ENCODE results near the gene APOL2.
A peak's percentile ranks its signal among the peaks of the same experiment; 100 is the strongest.
"Not testable (repeated sequence)": the region's sequence is repeated elsewhere in the genome, so short reads cannot be mapped to it uniquely, and the experiment has no call there.

The APOL2 gene

GRCh38 chr22:36198536-36198935 lies 40.8 kb downstream of the APOL2 start:
- no peak for DNase-seq

DNA sequence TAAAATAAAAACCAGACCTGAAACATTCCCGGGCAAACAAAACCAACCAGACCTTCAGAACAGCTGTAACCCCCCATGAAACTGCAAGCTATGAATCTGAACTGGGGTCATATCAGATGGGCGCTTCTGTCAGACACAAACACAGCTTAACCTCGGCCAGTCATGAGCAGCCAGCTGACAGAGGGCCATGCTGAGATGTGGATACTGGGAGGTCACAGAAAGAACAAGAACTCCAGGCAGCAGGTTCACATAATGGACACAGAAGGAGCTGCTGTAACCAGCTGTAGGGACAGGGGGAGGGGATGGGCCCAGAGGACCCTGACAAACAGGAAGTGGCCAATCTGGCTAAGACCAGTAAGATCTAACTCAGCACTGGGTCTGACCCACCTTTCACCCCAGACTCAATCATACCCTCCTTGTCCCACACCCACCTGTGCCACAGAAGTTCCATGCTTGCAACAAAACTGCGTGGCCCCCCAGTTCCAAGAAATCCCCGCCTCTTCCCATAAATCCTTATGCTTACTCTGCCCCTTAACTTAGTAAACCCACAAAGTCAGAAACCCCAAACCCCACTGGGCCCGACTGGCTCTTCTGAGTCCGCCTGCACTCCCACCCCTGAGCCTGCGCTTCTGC lies 41.7 kb downstream of the APOL2 start:
- DNase-seq, result peak; percentile 66

DNA sequence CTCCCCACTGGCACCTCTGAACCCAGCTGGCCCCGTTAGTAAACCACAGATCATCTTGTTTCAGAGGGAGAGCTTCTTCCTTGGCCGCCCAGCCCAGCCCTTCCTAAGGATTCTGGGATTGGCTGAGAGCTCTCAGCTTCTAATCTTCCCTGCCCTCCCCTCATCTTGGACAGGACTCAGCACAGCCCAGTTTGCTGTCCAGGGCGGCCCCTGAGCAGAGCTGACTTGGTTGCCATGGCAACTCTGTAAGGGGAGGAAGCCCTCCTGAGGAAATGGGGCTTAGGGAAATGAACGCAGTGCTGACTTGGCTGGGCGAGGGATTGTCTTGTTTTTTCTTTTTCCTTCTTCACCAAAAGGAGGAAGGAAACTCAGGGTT lies 42.3 kb downstream of the APOL2 start:
- DNase-seq, result peak; percentile 58

DNA sequence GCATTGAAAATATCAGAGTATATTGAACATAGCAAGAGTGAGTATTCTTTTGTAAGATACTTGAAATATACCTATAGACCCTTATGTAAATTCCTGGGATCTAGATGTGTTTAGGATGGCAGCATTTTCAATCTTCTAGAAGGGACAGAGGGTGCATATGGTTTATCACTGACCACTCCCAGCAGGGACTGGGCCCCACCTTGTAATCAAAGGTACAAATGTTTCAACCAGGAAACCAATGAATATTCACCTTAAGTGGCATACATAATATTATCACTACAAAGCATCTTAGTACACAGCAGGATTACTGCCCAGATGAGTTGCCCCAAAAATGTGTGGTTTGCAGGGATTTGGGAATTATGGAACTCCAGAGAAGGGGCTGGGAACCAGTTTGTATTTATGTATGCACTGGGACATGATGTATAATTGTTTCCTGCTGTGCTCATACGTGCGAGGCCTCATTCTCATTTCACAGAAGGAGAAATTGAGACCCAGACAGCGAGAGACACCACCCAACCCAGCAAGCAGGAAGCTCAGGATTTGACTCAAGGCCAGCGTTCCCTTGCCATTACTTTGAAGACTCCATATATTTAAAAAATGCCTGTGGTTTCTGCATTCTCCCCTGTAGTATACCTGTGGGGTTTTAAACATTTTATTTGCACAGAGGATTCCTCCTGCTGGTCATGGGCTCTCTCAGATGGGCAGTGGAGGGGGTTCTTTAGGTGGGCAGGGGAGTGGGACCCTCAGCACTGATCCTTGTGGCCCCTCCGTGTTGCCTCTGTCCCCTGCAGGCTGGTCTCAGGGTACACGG lies 42.9 kb downstream of the APOL2 start:
- no peak for DNase-seq

GRCh38 chr22:36194971-36195370 lies 44.4 kb downstream of the APOL2 start:
- no peak for DNase-seq

- no peak for DNase-seq
These were observed 44.9 kb downstream of the APOL2 start for GRCh38 chr22:36194385-36194784.

DNA sequence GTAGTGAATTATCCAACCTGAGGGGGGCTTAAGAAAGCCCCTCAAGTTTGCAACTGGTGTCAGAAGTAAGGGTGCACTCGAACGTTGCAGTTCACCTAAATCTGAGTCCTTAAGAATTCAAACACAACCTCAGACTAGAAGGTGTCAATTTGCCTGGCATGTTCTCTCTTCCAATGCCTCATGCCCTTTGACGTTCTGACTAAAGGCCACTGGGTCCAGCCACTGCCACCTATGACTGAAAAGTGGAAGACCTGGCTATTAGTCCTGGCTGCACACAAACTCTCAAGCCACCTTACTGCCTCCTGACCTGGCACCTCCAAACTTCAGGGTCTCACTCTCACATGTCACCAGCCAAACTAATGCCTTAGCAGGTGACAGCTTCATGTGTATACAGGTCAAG lies 45.8 kb downstream of the APOL2 start:
- DNase-seq, result no peak

- no peak for DNase-seq
These were observed 46.2 kb downstream of the APOL2 start for GRCh38 chr22:36193171-36193570.

DNA sequence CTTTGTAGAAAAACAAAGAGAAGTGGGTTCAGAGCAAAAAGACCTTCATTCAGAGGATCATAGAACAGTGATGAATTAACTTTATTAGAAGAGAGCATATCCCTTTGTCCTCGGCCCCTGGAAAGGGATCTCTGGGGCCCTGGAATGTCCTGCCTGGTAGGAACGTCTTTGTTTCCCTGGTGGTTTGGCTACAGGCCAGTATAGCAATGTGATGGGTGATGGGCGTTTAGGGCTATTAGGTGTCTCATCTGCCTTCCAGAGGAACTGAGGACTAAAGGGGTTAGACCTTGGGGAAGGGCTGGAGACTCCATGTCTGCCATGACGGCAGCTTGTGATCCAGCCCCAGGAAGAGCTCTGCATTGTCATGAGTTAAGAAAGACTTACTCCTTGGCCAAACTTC lies 46.8 kb downstream of the APOL2 start:
- no peak for DNase-seq

DNA sequence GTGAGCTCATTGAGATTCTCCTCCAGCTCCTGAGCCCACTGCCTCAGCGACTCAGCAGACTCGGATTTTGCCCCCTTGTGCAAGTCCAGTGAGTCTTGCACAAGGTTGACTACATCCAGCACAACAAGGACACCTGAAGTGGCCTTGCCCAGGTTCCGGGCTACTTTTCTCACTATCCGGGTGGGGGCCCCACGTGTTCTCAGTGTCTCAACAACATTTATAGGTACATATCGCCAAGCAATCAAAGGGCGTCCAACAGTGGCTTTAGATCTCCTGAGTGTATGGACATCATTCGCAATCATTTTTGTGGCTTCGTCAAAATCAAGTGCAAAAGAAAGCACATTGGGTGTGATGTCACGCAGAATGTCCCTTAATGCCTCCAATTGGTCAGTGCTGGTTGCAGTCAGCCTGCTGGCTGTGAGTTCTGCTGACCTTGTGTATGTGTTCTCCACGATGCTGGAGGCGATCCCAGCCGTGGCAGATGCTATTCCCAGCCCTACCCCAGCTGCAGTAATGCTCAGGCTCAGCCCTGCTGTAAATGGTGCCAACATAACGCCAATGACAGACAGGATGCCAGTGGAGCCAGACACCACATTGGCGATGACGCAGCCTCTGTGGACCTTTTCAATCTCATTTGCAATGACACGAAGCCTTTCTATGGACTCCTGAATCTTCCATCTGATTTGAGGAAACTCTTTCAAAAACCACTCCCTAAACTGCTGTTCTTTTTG lies 48.1 kb downstream of the APOL2 start:
- no peak for DNase-seq

- not testable (repeated sequence) for DNase-seq
These were observed 51.5 kb downstream of the APOL2 start for GRCh38 chr22:36187862-36188261.

- DNase-seq, result no peak
These were observed 53.3 kb downstream of the APOL2 start for GRCh38 chr22:36185828-36186624.

GRCh38 chr22:36184433-36185025 lies 54.8 kb downstream of the APOL2 start:
- DNase-seq, result no peak

GRCh38 chr22:36183446-36183845 lies 55.9 kb downstream of the APOL2 start:
- DNase-seq, result no peak

DNA sequence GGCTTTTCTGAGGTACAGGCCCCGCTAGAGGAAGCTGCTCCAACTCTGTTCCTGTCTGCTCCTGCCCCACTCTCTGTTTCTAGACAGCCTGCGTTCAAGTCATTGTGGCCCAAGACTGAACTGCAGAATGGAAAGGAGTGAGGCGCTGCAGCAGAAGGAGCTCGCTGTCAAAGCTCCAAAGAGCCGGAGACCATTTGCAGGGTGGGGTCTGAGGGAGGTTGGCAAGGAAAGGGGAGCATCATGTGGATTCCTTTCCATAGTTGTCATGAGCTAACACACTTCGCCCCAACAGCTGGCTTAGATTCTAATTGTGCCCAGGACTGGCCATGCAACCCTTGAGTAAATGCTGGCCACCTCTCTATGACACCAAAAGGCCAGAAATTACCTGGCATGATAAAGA lies 56.5 kb downstream of the APOL2 start:
- no peak for DNase-seq

- DNase-seq, result no peak
These were observed 57.3 kb downstream of the APOL2 start for GRCh38 chr22:36182056-36182455.

GRCh38 chr22:36180928-36181327 lies 58.4 kb downstream of the APOL2 start:
- no peak for DNase-seq

GRCh38 chr22:36180038-36180880 lies 59.1 kb downstream of the APOL2 start:
- peak; percentile 41 for DNase-seq

- DNase-seq, result no peak
These were observed 62.2 kb downstream of the APOL2 start for GRCh38 chr22:36177160-36177559.

Measured in right kidney (tissue), 1 donor.